Glutamatergic neuron (in vitro differentiated cells): ENCODE results near the gene ADRB1. TPM values are rescaled to one million over a fixed set of nuclear protein-coding genes. Genes with fewer than 3 reads are reported as not detected.

Source experiments
- DNase-seq: peaks from one replicate; pipeline ENCODE4 v3.0.0; 2022
- H3K27ac Mint-ChIP-seq: one replicate; pipeline ENCODE4 v1.8.0; 2020; ENCODE audit warnings: mild to moderate bottlenecking, mixed read lengths, inconsistent platforms; ENCODE audit not compliant: unreplicated experiment
- H3K27me3 Mint-ChIP-seq: one replicate; pipeline ENCODE4 v1.8.0; 2020; ENCODE audit warnings: mild to moderate bottlenecking, moderate library complexity, mixed read lengths, inconsistent platforms; ENCODE audit not compliant: unreplicated experiment
- H3K36me3 Mint-ChIP-seq: one replicate; pipeline ENCODE4 v1.8.0; 2020; ENCODE audit warnings: mild to moderate bottlenecking, mixed read lengths, inconsistent platforms; ENCODE audit not compliant: unreplicated experiment
- H3K4me1 Mint-ChIP-seq: one replicate; pipeline ENCODE4 v1.8.0; 2020; ENCODE audit warnings: mild to moderate bottlenecking, low read depth, mixed read lengths, inconsistent platforms; ENCODE audit not compliant: unreplicated experiment
- H3K4me3 Mint-ChIP-seq: one replicate; pipeline ENCODE4 v1.8.0; 2020; ENCODE audit warnings: mild to moderate bottlenecking, mixed read lengths, inconsistent platforms; ENCODE audit not compliant: unreplicated experiment
- H3K9me3 Mint-ChIP-seq: one replicate; pipeline ENCODE4 v1.8.0; 2020; ENCODE audit warnings: mild to moderate bottlenecking, moderate library complexity, mixed read lengths, inconsistent platforms; ENCODE audit not compliant: unreplicated experiment
- total RNA-seq: library from RNA; stranded (reverse); fragmentation: NEBNext Ultra II Directional; extraction: Animal tissue kit (Norgen Biotek cat#: 25700); gene quantifications from one replicate; pipeline ENCODE4 v1.2.1, GENCODE V29; 2021; ENCODE audit not compliant: unreplicated experiment
- TF ChIP-seq, protein P1 (sequence below): fragments of 200-600 bp; sonication (generic); IDR thresholded peaks from one replicate; pipeline ENCODE4 v1.5.0; 2021; ENCODE audit not compliant: partially characterized antibody, unreplicated experiment

The ADRB1 gene
- total RNA-seq, 1 donor from 2014 or later: not detected

DNA sequence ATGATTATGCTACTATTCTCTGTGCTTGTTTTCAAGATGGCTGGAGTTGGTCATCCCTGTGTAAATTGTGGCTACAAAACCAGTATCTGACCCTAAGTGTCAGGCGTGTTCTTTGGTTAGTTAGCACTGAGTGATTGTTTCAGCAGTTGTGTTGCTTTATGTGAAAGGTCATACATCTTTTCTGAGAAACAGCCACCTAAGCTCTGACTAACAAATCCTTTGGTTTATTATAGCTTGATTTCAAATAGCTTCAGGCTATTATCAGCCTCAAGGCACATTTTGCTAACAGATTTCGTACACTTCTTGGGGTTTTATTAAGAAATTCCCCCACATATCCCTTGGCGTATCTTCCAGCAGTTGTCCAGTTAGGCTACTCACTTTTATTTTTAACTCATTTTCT, 4.8 kb upstream of the ADRB1 start:
- H3K4me3 Mint-ChIP-seq: no peak overlapping the region
- H3K27me3 Mint-ChIP-seq: peaks cover 3% of the 10 kb centered on the region
- peaks cover 3% of the 10 kb centered on the region for H3K4me1 Mint-ChIP-seq
- H3K36me3 Mint-ChIP-seq: no peaks in the 10 kb centered on the region
- H3K27ac Mint-ChIP-seq: no peak overlapping the region
- TF ChIP-seq, protein P1, sequence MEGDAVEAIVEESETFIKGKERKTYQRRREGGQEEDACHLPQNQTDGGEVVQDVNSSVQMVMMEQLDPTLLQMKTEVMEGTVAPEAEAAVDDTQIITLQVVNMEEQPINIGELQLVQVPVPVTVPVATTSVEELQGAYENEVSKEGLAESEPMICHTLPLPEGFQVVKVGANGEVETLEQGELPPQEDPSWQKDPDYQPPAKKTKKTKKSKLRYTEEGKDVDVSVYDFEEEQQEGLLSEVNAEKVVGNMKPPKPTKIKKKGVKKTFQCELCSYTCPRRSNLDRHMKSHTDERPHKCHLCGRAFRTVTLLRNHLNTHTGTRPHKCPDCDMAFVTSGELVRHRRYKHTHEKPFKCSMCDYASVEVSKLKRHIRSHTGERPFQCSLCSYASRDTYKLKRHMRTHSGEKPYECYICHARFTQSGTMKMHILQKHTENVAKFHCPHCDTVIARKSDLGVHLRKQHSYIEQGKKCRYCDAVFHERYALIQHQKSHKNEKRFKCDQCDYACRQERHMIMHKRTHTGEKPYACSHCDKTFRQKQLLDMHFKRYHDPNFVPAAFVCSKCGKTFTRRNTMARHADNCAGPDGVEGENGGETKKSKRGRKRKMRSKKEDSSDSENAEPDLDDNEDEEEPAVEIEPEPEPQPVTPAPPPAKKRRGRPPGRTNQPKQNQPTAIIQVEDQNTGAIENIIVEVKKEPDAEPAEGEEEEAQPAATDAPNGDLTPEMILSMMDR: no peak
- DNase-seq: no peak
- no peaks in the 10 kb centered on the region for H3K9me3 Mint-ChIP-seq

DNA sequence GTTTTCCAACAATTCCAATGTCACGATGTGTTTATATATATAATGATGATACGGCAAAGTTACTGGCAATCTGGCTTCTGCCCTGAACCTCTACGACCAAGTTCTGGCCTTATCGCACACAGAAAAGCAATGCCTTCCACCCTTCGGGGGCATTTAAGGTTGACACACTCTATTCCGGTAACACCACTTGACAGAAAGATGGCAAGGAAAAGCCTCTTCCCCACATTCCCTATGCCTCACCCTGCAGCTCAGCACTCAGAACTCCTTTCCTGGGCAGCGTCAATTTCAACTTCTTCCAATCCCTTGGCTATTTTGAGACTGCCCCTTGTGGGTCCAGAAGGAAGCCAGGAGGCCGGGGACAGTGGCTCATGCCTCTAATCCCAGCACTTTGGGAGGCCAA, 2.5 kb upstream of the ADRB1 start:
- H3K27me3 Mint-ChIP-seq: peaks cover 11% of the 10 kb centered on the region

DNA sequence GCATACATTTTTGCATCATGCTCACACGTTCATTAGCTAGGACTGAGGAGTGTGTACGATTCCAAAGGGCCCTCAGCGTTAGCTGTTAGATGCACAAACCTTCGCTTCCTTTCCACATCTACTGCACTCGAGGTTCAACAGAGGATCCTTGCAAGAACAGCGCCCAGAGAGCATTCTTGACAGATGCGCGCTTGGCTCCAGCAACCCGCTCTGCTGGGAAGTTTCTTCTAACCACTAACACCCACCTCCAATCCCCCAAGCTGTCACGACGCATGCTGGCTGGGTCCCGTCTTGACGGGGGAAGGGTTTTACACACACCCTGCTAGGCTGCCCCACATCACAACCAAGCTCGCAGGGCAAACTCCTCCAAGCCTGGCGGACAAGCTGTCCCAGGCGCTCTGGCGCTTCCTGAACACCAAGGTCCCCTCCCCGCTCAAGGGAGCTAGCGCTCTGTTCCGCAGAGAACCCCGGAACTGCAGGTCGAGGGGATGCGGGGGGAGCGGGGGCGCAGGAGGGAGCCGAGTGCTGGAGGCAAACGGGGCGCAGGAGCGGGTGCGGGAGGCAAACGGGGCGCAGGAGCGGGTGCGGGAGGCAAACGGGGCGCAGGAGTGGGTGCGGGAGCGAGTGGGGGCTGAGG, 653 bp upstream of the ADRB1 start:
- Mint-ChIP-seq H3K27ac (no peak overlapping the region), H3K27me3 (peaks cover 11% of the 10 kb centered on the region), H3K36me3 (no peaks in the 10 kb centered on the region), H3K9me3 (no peaks in the 10 kb centered on the region), H3K4me3 (peak overlapping the region; percentile 87), H3K4me1 (peaks cover 5% of the 10 kb centered on the region)
- TF ChIP-seq, protein P1: no peak
- peak; percentile 46 for DNase-seq

More for the DNA sequence above, 2.5 kb upstream of the ADRB1 start:
- H3K36me3 Mint-ChIP-seq: no peaks in the 10 kb centered on the region
- no peak for DNase-seq
- peaks cover 5% of the 10 kb centered on the region for H3K4me1 Mint-ChIP-seq
- H3K9me3 Mint-ChIP-seq: no peaks in the 10 kb centered on the region
- no peak overlapping the region for H3K27ac Mint-ChIP-seq
- no peak overlapping the region for H3K4me3 Mint-ChIP-seq
- TF ChIP-seq, protein P1: no peak

DNA sequence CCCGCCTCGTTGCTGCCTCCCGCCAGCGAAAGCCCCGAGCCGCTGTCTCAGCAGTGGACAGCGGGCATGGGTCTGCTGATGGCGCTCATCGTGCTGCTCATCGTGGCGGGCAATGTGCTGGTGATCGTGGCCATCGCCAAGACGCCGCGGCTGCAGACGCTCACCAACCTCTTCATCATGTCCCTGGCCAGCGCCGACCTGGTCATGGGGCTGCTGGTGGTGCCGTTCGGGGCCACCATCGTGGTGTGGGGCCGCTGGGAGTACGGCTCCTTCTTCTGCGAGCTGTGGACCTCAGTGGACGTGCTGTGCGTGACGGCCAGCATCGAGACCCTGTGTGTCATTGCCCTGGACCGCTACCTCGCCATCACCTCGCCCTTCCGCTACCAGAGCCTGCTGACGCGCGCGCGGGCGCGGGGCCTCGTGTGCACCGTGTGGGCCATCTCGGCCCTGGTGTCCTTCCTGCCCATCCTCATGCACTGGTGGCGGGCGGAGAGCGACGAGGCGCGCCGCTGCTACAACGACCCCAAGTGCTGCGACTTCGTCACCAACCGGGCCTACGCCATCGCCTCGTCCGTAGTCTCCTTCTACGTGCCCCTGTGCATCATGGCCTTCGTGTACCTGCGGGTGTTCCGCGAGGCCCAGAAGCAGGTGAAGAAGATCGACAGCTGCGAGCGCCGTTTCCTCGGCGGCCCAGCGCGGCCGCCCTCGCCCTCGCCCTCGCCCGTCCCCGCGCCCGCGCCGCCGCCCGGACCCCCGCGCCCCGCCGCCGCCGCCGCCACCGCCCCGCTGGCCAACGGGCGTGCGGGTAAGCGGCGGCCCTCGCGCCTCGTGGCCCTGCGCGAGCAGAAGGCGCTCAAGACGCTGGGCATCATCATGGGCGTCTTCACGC, 825 bp downstream of the ADRB1 start:
- Mint-ChIP-seq H3K27me3 (peaks cover 11% of the 10 kb centered on the region), H3K36me3 (no peaks in the 10 kb centered on the region), H3K4me3 (peak overlapping the region; percentile 84), H3K4me1 (peaks cover 5% of the 10 kb centered on the region), H3K27ac (no peak overlapping the region), H3K9me3 (no peaks in the 10 kb centered on the region)
- TF ChIP-seq, protein P1: no peak
- DNase-seq: peak; percentile 23
